ENCODE measurements around the gene BANK1.

Gene BANK1

DNA sequence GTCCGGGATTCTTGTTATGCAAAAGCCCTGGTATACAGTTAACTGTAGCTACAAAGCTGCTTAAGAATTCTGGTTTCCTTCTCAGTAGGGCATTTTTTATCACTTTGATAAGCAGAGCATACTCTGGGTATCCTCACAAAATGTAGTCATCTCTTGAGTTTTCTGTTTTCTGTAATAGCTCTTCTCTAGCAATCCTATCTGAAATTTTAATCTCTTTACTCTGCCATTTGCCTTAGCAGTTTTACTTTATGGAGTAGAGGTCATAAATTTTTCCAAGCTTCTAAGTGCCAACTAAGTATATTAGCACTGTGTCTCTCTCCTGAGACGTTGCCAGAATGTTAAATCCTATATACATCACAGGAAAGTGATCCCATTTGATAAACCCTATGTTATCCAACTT, 28.0 kb upstream of the BANK1 start:
- DNase-seq (ENCODE audit: low read depth): no peak
- H3K4me3 ChIP-seq (ENCODE audit: low read depth, low read length): no peak overlapping the region
- TF ChIP-seq MYC (IDR thresholded peaks at IDR 0.05; ENCODE audit: low read depth, low read length) (no peak), POLR2A (IDR thresholded peaks at IDR 0.05; ENCODE audit: extremely low read depth, insufficient read length) (no peak)
- TF ChIP-seq, protein P1, sequence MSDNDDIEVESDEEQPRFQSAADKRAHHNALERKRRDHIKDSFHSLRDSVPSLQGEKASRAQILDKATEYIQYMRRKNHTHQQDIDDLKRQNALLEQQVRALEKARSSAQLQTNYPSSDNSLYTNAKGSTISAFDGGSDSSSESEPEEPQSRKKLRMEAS (IDR thresholded peaks at IDR 0.05; ENCODE audit: low read depth, low read length): no peak
- TF ChIP-seq, protein P2, sequence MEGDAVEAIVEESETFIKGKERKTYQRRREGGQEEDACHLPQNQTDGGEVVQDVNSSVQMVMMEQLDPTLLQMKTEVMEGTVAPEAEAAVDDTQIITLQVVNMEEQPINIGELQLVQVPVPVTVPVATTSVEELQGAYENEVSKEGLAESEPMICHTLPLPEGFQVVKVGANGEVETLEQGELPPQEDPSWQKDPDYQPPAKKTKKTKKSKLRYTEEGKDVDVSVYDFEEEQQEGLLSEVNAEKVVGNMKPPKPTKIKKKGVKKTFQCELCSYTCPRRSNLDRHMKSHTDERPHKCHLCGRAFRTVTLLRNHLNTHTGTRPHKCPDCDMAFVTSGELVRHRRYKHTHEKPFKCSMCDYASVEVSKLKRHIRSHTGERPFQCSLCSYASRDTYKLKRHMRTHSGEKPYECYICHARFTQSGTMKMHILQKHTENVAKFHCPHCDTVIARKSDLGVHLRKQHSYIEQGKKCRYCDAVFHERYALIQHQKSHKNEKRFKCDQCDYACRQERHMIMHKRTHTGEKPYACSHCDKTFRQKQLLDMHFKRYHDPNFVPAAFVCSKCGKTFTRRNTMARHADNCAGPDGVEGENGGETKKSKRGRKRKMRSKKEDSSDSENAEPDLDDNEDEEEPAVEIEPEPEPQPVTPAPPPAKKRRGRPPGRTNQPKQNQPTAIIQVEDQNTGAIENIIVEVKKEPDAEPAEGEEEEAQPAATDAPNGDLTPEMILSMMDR (IDR thresholded peaks at IDR 0.05; ENCODE audit: low read depth, low read length): no peak

- TF ChIP-seq POLR2A (IDR thresholded peaks at IDR 0.05; ENCODE audit: extremely low read depth, insufficient read length) (no peak), MYC (IDR thresholded peaks at IDR 0.05; ENCODE audit: low read depth, low read length) (no peak)
- TF ChIP-seq, protein P1 (IDR thresholded peaks at IDR 0.05; ENCODE audit: low read depth, low read length): no peak
- TF ChIP-seq, protein P2 (IDR thresholded peaks at IDR 0.05; ENCODE audit: low read depth, low read length): no peak
- no peak for DNase-seq (ENCODE audit: low read depth)
- no peak overlapping the region for H3K4me3 ChIP-seq (ENCODE audit: low read depth, low read length)
These were observed 27.0 kb upstream of the BANK1 start for GRCh38 chr4:101763576-101763975.

DNA sequence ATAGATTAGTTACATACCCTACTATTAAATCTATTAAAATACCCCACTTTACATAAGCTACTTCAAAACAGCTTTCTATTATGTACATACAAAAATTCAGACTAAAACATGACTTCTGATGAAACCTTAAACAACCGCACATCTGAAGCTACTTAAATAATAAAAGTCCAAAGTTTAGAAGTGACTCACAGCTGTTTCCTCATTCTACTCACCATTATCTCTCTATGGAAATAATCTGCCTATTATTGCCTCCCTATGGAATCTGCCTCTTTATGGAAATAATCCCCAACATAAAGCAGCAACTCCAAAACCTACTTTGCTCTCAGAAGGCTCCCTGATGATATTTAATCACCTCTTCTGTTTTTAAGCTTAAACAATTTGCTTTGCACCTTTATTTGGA, 15.7 kb upstream of the BANK1 start:
- no peak for DNase-seq (ENCODE audit: low read depth)
- H3K4me3 ChIP-seq (ENCODE audit: low read depth, low read length): no peak overlapping the region
- TF ChIP-seq MYC (IDR thresholded peaks at IDR 0.05; ENCODE audit: low read depth, low read length): no peak

- no peak for TF ChIP-seq POLR2A (IDR thresholded peaks at IDR 0.05; ENCODE audit: extremely low read depth, insufficient read length)
- TF ChIP-seq, protein P2 (IDR thresholded peaks at IDR 0.05; ENCODE audit: low read depth, low read length): no peak
- TF ChIP-seq, protein P1 (IDR thresholded peaks at IDR 0.05; ENCODE audit: low read depth, low read length): no peak
- TF ChIP-seq MYC (IDR thresholded peaks at IDR 0.05; ENCODE audit: low read depth, low read length): no peak
- DNase-seq (ENCODE audit: low read depth): no peak
- H3K4me3 ChIP-seq (ENCODE audit: low read depth, low read length): no peak overlapping the region
These were observed 13.1 kb upstream of the BANK1 start for GRCh38 chr4:101777431-101777830.

DNA sequence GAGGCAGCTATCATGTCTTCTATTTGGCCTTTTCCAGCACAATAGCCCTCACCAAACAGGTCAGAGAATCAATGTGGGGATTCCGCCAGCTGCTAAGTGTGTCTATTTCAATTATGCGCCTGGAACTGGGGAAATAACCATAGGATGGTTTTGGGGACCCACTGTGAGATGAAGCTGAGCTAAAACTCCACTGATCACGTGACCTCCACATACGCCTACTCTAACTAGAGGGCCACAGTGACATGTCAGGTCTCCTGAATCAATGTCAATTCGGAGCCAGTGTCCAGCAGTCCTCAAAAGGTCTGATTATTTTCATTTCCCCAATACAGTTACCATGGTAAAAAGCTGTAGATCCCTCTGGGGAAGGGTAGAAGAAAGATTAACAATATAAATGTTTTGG, 10.2 kb upstream of the BANK1 start:
- no peak for TF ChIP-seq MYC (IDR thresholded peaks at IDR 0.05; ENCODE audit: low read depth, low read length)
- TF ChIP-seq, protein P1 (IDR thresholded peaks at IDR 0.05; ENCODE audit: low read depth, low read length): no peak
- no peak overlapping the region for H3K4me3 ChIP-seq (ENCODE audit: low read depth, low read length)
- DNase-seq (ENCODE audit: low read depth): no peak

DNA sequence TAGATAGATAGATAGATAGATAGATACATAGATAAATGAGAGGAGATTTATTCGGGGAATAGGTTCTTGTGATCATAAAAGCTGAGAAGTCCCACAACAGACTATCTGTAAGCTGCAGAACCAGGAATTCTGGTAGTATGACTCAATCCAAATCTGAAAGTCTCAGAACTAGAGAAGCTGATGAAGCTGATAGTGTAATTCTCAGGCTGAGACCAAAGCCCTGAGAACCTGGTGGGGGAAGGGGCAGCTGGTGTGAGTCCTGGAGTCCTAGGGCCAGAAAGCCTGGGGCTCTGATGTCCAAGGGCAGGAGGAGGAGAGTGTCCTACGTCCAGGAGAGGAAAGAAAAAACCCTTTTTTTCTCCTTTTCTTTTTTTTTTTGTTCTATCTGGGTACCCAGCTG, 8.0 kb upstream of the BANK1 start:
- DNase-seq (ENCODE audit: low read depth): no peak
- no peak for TF ChIP-seq MYC (IDR thresholded peaks at IDR 0.05; ENCODE audit: low read depth, low read length)
- no peak for TF ChIP-seq POLR2A (IDR thresholded peaks at IDR 0.05; ENCODE audit: extremely low read depth, insufficient read length)
- TF ChIP-seq, protein P2 (IDR thresholded peaks at IDR 0.05; ENCODE audit: low read depth, low read length): no peak
- TF ChIP-seq, protein P1 (IDR thresholded peaks at IDR 0.05; ENCODE audit: low read depth, low read length): no peak
- no peak overlapping the region for H3K4me3 ChIP-seq (ENCODE audit: low read depth, low read length)

GRCh38 chr4:101784957-101785356, 5.6 kb upstream of the BANK1 start:
- TF ChIP-seq, protein P2 (IDR thresholded peaks at IDR 0.05; ENCODE audit: low read depth, low read length): no peak
- TF ChIP-seq, protein P1 (IDR thresholded peaks at IDR 0.05; ENCODE audit: low read depth, low read length): no peak
- TF ChIP-seq POLR2A (IDR thresholded peaks at IDR 0.05; ENCODE audit: extremely low read depth, insufficient read length): no peak
- TF ChIP-seq MYC (IDR thresholded peaks at IDR 0.05; ENCODE audit: low read depth, low read length): no peak
- DNase-seq (ENCODE audit: low read depth): no peak
- no peak overlapping the region for H3K4me3 ChIP-seq (ENCODE audit: low read depth, low read length)
